HEK293T (cell line): ENCODE measurements around the gene AS3MT.

Source experiments
- ARNT ChIP-seq: fragments of 450-650 bp; IDR thresholded peaks from 2 replicates; pipeline ENCODE4 v1.6.1; 2017; ENCODE audit warnings: mild to moderate bottlenecking
- BHLHE40 ChIP-seq: fragments of 450-650 bp; IDR thresholded peaks from 2 replicates; pipeline ENCODE4 v1.6.1; 2016; ENCODE audit warnings: mild to moderate bottlenecking, moderate library complexity, borderline replicate concordance
- ELF4 ChIP-seq: fragments of 450-650 bp; IDR thresholded peaks from 2 replicates; pipeline ENCODE4 v1.6.1; 2017; ENCODE audit warnings: antibody characterized with exemption
- FOXA1 ChIP-seq: fragments of 450-650 bp; IDR thresholded peaks from 2 replicates; pipeline ENCODE4 v1.6.1; 2016; ENCODE audit warnings: mild to moderate bottlenecking
- FOXK2 ChIP-seq: fragments of 450-650 bp; IDR thresholded peaks from 2 replicates; pipeline ENCODE4 v1.6.1; 2016; ENCODE audit warnings: mild to moderate bottlenecking
- HDGF ChIP-seq: fragments of 450-650 bp; IDR thresholded peaks from 2 replicates; pipeline ENCODE4 v1.6.1; 2017; ENCODE audit warnings: antibody characterized with exemption, borderline replicate concordance
- L3MBTL2 ChIP-seq: fragments of 450-650 bp; conservative IDR thresholded peaks from 2 replicates; pipeline ENCODE4 v1.6.1; 2016; ENCODE audit warnings: mild to moderate bottlenecking
- LEF1 ChIP-seq: fragments of 450-650 bp; IDR thresholded peaks from 2 replicates; pipeline ENCODE4 v1.6.1; 2017; ENCODE audit warnings: mild to moderate bottlenecking, borderline replicate concordance
- NFRKB ChIP-seq: fragments of 450-650 bp; IDR thresholded peaks from 2 replicates; pipeline ENCODE4 v1.6.1; 2016; ENCODE audit warnings: mild to moderate bottlenecking, moderate library complexity
- SP1 ChIP-seq: fragments of 450-650 bp; IDR thresholded peaks from 2 replicates; pipeline ENCODE4 v1.6.1; 2017
- SUZ12 ChIP-seq: fragments of 450-650 bp; IDR thresholded peaks from 2 replicates; pipeline ENCODE4 v1.6.1; 2016; ENCODE audit warnings: mild to moderate bottlenecking
- TARDBP ChIP-seq: fragments of 450-650 bp; IDR thresholded peaks from 2 replicates; pipeline ENCODE4 v1.6.1; 2016

DNA sequence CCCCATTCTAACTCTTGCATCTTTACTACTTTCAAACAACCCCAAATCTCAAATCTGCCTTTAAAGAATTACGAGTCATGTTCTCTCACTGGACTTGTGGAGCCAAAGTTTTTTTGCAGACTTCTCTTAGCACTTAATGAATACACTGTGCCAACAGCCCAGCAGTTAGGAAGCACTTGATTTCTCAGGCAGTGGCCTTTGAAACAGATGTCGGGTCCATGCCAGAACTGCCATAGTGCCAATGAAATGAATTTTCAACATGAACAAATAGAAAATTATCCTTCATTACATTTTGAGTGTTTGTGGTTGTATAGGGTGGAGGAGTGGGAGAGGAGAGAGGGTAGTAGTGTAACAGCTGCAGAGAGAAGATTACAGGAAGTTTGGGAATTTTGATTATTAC, 9.4 kb upstream of the AS3MT start:
- no peak for TF ChIP-seq SP1
- TF ChIP-seq L3MBTL2 = no peak
- no peak for TF ChIP-seq FOXK2
- TF ChIP-seq TARDBP = no peak
- no peak for TF ChIP-seq SUZ12
- TF ChIP-seq HDGF = no peak
- TF ChIP-seq ELF4 = no peak
- no peak for TF ChIP-seq ARNT
- TF ChIP-seq NFRKB = no peak
- no peak for TF ChIP-seq LEF1
- no peak for TF ChIP-seq BHLHE40
- TF ChIP-seq FOXA1 = no peak
